NCI-H1048 (cell line): ENCODE data around the gene CLIC5.

Experiments
- DNase-seq: peaks from one replicate; lab custom pipeline; 2025; lab: John Stamatoyannopoulos, UW

Gene CLIC5

DNA sequence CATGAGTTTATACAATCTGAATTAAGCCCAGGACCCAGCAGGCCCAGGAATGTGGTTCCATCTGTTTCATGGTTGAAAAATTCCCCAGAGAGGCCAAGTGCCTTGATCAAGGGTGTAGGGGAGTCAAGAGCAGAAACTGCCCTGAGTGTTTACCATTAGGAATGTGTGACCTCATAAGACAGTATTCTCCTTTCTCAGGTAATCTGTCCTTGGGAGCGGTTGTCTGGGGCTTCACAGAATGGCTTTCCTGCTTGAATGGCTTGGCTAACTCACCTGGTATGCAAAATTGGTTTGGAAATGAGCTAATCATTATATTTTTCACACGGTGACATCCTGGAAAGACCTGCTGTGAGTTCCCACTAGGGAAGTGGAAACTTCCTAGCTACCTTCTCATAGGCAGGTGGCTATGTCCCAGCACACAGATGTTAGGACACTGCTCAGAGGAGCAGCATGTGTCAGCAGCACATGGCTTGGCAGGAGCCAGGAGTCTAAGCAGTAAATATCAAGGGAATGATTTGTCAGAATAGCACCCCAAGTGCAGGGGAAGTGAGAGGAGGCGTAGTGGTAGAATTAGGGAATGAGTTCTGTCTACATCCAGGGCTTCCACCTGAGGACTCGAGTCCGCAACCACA lies 17.7 kb downstream of the CLIC5 start:
- no peak for DNase-seq

- no peak for DNase-seq
These were observed 24.5 kb downstream of the CLIC5 start for GRCh38 chr6:45991189-45991588.

DNA sequence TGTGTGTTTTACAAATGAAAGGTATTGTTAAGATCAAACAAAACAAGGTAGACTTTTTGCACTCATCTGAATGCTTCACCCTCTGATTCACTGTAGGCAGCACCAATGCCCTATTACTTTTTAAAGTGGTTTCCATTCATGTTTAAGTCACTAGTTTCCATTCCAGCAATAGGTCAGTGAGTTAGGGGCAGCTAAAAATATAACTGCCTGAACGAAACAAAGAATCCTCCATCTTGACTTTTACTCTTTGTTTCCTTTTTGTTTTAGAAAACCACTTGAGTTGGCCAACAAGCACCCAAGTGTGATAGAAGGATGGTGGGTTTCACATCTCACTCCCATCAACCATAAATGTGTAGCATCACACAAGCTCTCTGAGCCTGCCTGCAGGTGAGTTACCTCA lies 25.5 kb downstream of the CLIC5 start:
- DNase-seq = no peak

- DNase-seq = no peak
These were observed 27.0 kb downstream of the CLIC5 start for GRCh38 chr6:45988635-45989034.

GRCh38 chr6:45987856-45988255 lies 27.8 kb downstream of the CLIC5 start:
- DNase-seq = no peak

- DNase-seq = no peak
These were observed 28.9 kb downstream of the CLIC5 start for GRCh38 chr6:45986746-45987274.

DNA sequence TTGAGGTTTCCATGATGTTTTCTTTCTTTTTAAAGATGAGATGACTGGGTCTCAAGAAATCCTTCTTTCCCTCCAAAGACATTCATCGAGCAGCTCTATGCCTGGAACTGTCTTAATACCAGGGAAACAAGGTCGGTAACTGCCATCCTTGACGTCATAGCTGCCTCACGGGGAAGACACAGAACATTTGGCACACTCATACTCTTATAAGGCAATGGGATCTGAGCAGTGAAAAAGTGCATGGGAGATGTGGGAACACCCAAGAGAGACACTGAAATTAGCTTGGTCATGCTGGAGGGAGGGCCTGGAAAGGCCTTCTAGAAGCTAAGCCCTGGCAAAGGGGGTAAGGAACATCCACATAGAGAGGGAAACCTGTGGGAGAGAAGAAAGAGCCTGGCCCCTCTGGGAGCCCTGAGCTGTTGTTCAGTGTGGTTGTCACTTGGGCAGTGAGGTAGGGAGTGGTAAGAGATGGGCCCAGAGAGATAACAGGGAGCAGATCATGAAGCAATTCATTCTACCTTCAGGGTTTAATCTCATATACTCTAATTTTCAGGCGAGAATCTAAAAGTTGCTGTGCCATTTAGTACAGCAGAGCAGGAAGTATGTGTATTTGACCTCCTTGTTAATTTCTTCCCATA lies 30.8 kb downstream of the CLIC5 start:
- DNase-seq = no peak

DNA sequence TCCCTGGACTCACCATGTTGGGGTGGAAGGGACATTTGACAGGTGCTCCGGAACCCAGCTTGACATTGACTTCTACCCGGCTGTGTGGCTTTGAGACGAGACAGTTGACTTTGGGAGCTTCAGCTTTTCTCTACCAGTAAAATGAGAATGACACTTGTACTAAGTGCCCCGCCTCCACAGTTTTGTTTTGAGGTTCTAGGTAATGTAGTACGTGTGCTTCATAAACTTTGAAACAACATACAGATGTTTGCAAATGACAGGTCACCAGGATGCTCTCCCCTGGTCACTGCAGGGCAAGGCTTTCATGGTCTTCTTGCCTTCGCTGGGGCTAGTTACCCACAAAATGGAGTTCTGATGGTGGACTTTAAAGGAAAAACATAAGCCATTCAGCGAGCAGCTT lies 31.3 kb downstream of the CLIC5 start:
- no peak for DNase-seq

- no peak for DNase-seq
These were observed 32.6 kb downstream of the CLIC5 start for GRCh38 chr6:45983062-45983461.

- DNase-seq = no peak
These were observed 33.2 kb downstream of the CLIC5 start for GRCh38 chr6:45982280-45983036.

GRCh38 chr6:45981046-45981445 lies 34.6 kb downstream of the CLIC5 start:
- DNase-seq = no peak

DNA sequence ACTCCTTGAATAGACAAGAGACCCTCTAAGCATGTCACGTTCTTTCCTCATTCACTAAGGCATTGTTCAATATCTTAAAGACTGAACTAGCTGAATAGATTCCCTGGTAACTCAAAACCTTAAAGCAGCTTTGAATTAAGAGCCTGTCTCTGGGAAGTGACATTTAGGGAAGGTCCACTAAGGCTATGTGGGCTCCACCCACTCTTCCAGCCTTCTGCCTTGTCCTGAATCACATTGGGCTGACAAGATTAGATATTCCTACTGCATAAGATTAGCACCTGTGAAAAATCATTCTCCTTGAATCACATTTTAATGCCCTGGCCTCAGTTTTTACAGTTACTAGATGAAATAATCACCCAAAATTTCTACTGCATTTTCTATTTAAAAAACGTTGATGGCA lies 36.3 kb downstream of the CLIC5 start:
- no peak for DNase-seq

GRCh38 chr6:45974596-45974995 lies 41.1 kb downstream of the CLIC5 start:
- no peak for DNase-seq

- no peak for DNase-seq
These were observed 42.7 kb downstream of the CLIC5 start for GRCh38 chr6:45972795-45973503.

- no peak for DNase-seq
These were observed 44.4 kb downstream of the CLIC5 start for GRCh38 chr6:45971287-45971686.

- no peak for DNase-seq
These were observed 45.3 kb downstream of the CLIC5 start for GRCh38 chr6:45970326-45970725.

DNA sequence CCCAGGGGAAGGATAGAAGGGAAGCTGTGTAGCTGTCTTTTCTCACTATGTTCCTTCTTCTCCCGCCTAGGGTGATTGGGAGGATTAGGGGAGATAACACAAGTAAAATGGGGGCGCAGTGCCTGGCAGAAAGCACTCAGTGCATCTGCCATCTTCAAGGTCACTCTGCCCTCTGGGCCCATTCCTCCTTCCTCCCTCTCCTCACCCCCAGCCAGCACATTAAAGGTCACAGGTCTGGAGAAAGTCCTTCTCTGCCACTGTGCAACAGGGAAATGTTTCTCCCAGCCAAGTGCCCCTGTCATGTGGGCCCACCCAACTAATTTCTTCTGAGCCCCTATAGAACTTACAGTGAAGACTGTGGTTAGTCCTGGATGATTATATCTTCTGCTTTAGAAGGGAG lies 45.8 kb downstream of the CLIC5 start:
- no peak for DNase-seq

DNA sequence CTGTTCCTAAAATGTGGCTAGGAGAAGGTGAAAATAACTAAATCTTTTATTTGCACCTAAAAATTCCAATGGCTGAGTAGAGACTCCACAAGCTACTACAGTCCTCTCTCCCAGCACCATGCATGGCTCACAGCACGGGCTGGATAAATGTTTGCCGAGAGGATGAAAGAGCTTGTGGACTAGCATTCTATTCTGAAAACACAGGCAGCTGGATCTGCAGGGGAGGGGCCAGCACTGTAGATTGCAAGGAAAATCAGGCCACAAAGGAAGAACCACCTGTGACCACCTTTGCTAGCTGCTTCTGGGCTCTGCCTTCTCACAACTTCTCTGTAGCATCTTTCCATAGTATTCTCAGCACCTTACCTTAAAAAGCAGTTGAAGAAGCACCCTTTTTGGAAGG lies 46.6 kb downstream of the CLIC5 start:
- no peak for DNase-seq

GRCh38 chr6:45967363-45967762 lies 48.3 kb downstream of the CLIC5 start:
- no peak for DNase-seq

GRCh38 chr6:45966797-45967196 lies 48.9 kb downstream of the CLIC5 start:
- DNase-seq = no peak

DNA sequence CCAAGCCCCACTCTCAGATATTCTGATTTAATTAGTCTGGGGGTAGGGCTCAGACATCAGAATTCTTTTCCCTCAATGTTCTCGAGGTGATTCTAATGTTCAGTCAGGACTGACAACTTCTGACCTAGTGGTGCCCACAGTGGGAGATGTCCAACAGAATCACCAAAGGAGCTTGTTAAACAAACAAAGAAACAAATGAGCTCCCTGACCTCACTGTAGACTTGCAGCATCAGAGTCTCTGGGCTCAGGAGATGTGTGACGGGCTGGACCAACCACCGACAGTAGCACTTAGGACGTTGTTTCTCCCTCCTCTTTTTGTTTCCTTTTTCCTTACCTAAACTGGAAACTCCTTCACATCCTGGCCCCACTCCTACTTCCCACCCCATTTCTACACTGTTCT lies 49.3 kb downstream of the CLIC5 start:
- DNase-seq = no peak

- no peak for DNase-seq
These were observed 49.9 kb downstream of the CLIC5 start for GRCh38 chr6:45965792-45966191.

DNA sequence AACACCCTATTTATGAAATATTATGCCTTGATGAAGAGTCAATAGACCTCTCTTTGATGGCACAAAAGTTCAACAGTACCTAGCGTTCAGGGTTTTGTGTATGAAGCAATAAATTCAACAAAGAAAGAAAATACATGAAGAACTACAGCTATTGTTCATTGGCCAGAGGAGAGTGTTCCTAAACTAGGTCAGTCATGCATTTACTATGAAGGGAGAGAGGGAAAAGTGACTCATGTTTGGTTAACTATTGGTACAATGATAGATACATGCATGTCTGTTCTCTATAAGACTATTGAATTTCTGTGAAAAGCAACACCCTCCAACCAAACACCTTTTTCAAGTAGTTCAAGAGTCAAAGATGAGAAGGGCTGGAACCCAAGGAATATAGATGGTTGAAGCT lies 50.7 kb downstream of the CLIC5 start:
- no peak for DNase-seq
